OCI-LY1 (cell line): Measurements from ENCODE around the gene TMEM151B.

ENCODE experiments used
- EZH2 ChIP-seq: fragments of 200-600 bp; sonication (generic), shearing (Covaris generic); IDR thresholded peaks from 2 replicates; pipeline ENCODE4 v1.8.0; 2017; ENCODE audit warnings: borderline replicate concordance, mixed run types, mild to moderate bottlenecking, antibody characterized with exemption, low read length, moderate library complexity, mixed read lengths
- TF ChIP-seq, protein P1 (sequence below): fragments of 200-600 bp; sonication (generic), shearing (Covaris generic); IDR thresholded peaks from 2 replicates; pipeline ENCODE4 v1.5.1; 2017; ENCODE audit warnings: mild to moderate bottlenecking, antibody characterized with exemption, low read length, moderate library complexity, mixed read lengths

GRCh38 chr6:44327760-44328159 is 57.5 kb downstream of the TMEM151B start:
- TF ChIP-seq, protein P1, sequence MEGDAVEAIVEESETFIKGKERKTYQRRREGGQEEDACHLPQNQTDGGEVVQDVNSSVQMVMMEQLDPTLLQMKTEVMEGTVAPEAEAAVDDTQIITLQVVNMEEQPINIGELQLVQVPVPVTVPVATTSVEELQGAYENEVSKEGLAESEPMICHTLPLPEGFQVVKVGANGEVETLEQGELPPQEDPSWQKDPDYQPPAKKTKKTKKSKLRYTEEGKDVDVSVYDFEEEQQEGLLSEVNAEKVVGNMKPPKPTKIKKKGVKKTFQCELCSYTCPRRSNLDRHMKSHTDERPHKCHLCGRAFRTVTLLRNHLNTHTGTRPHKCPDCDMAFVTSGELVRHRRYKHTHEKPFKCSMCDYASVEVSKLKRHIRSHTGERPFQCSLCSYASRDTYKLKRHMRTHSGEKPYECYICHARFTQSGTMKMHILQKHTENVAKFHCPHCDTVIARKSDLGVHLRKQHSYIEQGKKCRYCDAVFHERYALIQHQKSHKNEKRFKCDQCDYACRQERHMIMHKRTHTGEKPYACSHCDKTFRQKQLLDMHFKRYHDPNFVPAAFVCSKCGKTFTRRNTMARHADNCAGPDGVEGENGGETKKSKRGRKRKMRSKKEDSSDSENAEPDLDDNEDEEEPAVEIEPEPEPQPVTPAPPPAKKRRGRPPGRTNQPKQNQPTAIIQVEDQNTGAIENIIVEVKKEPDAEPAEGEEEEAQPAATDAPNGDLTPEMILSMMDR: no peak
- TF ChIP-seq EZH2: no peak
